RWPE1 (cell line): ENCODE measurements around the gene C1orf87.

Source experiments
- CTCF ChIA-PET: fragments of 350-600 bp; sonication (Branson Sonifier 250); formaldehyde crosslinking; extraction: SDS; loops from one replicate; lab custom pipeline; 2021; lab: Yijun Ruan, JAX
- POLR2A ChIA-PET: fragments of 400-600 bp; formaldehyde crosslinking; extraction: SDS; loops from one replicate; lab custom pipeline; 2020; ENCODE audit warnings: antibody characterized with exemption; ENCODE audit not compliant: low non-redundant PET; lab: Yijun Ruan, JAX
- DNase-seq: peaks from one replicate; pipeline ENCODE4 v3.0.0; 2012; ENCODE audit warnings: low spot score
- H3K27ac ChIP-seq: fragments of 450-650 bp; 2 replicates; pipeline ENCODE4 v1.5.1; 2017
- CTCF ChIP-seq: fragments of 450-650 bp; conservative IDR thresholded peaks from 2 replicates; pipeline ENCODE4 v1.5.1; 2017; ENCODE audit warnings: low read depth, mild to moderate bottlenecking

Gene C1orf87

GRCh38 chr1:59997479-59998115, 76.0 kb downstream of the C1orf87 start:
- ChIA-PET POLR2A (no interaction called here), CTCF (interaction anchor here (0.6 to 0.9 kb wide), 3 partner anchors 21 to 26 kb away, joined by 3 to 4 read pairs (median 3); no protein-coding TSS in a partner anchor)
- TF ChIP-seq CTCF = no peak
- H3K27ac ChIP-seq = no peak overlapping the region
- DNase-seq = no peak

- CTCF ChIA-PET = interaction anchor here (0.7 kb wide), 1 partner anchor 720 kb away, joined by 3 read pairs; no protein-coding TSS in a partner anchor
- POLR2A ChIA-PET = no interaction called here
- DNase-seq = no peak
- TF ChIP-seq CTCF = no peak
- no peak overlapping the region for H3K27ac ChIP-seq
Measured at GRCh38 chr1:59994302-59995198, 79.0 kb downstream of the C1orf87 start.

DNA sequence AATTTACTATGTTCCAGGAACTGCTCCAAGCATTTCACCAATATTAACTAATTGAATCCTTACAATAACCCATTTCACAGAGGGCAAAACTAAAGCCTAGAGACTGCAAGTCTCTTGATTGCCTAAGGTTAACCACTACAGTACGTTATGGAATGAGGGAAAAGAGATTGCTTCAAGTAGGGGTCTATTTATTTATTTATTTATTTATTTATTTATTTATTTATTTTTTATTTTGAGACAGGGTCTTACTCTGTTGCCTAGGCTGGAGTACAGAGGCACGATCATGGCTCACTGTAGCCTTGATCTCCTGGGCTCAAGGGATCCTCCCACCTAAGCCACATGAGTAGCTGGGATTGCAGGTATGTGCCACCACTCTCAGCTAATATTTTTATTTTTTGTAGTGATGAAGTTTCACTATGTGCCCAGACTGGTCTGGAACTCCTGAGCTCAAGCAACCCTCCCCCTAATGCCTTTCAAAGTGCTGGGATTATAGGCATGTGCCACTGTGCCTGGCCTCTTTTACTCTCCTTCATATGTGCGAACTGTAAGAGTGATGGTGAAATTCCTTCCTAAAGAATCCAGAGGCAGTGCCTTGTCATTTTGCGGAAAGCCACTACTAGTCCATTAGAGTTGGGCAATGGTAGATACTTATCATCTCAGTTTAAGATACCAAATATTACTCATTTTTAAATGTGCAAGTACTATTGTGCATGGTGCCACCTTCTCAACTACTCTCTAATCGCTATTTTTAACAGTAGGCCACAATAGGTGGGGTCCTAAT, 81.3 kb downstream of the C1orf87 start:
- TF ChIP-seq CTCF = no peak
- POLR2A ChIA-PET = no interaction called here
- no peak for DNase-seq
- CTCF ChIA-PET = no interaction called here
- H3K27ac ChIP-seq = no peak overlapping the region

- no peak overlapping the region for H3K27ac ChIP-seq
- no peak for DNase-seq
- TF ChIP-seq CTCF = no peak
- ChIA-PET CTCF (interaction anchor here (0.7 to 1.4 kb wide), 2 partner anchors 14 to 19 kb away, joined by 3 to 4 read pairs; no protein-coding TSS in a partner anchor), POLR2A (no interaction called here)
Measured at GRCh38 chr1:59990470-59990869, 83.1 kb downstream of the C1orf87 start.

- POLR2A ChIA-PET = no interaction called here
- no peak for DNase-seq
- CTCF ChIA-PET = interaction anchor here (1.0 kb wide), 1 partner anchor 10 kb away, joined by 3 read pairs; no protein-coding TSS in a partner anchor
- no peak overlapping the region for H3K27ac ChIP-seq
- TF ChIP-seq CTCF = no peak
Measured at GRCh38 chr1:59986516-59987310, 86.9 kb downstream of the C1orf87 start.
